GM21576 (cell line): Measurements from ENCODE around the gene VRK1.
"Not testable (repeated sequence)": the region's sequence is repeated elsewhere in the genome, so short reads cannot be mapped to it uniquely, and the experiment has no call there.

ENCODE experiments used
- ATAC-seq: cut with Tn5 transposase; IDR thresholded peaks from one replicate; pipeline ENCODE4 v1.9.1; 2021; ENCODE audit warnings: mild to moderate bottlenecking, moderate library complexity; ENCODE audit not compliant: unreplicated experiment

VRK1 gene, protein sequence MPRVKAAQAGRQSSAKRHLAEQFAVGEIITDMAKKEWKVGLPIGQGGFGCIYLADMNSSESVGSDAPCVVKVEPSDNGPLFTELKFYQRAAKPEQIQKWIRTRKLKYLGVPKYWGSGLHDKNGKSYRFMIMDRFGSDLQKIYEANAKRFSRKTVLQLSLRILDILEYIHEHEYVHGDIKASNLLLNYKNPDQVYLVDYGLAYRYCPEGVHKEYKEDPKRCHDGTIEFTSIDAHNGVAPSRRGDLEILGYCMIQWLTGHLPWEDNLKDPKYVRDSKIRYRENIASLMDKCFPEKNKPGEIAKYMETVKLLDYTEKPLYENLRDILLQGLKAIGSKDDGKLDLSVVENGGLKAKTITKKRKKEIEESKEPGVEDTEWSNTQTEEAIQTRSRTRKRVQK

DNA sequence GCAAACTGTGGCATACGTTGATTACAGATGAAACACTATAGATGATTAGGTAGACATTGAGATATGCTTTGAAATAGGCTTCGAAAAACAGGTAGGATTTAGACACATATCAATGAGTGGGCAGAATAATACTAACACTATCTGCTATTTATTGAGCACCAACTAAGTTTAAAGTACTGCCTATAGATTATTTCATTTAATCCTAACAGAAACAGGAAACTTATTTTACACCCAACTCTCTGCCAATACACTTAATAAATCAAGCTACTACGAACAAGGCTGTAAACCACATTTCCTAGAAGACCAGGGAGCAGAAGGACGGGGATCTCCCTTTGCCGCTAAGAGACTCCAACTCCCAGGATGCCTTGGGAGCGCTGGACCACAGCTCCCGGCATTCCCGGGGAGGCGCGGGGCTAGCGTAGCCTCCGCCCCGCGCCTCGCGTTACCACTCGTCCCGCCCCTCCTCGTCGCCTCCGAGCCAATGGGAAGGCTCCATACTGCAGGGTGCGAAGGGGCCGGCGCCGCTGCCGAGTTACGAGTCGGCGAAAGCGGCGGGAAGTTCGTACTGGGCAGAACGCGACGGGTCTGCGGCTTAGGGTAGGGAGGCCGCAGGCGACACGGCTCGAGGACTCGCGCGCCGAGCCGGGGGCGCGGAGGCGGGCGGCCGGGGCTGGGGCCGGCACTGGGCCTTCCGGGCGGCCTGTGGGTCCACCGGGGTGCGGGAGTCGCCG, at the start of gene VRK1:
Gene VRK1 (plus strand): TSS at position 532 of the 731 bp plus-strand sequence. CDS start 36,090 bp downstream, outside the sequence.
- ATAC-seq: peak; percentile 97

DNA sequence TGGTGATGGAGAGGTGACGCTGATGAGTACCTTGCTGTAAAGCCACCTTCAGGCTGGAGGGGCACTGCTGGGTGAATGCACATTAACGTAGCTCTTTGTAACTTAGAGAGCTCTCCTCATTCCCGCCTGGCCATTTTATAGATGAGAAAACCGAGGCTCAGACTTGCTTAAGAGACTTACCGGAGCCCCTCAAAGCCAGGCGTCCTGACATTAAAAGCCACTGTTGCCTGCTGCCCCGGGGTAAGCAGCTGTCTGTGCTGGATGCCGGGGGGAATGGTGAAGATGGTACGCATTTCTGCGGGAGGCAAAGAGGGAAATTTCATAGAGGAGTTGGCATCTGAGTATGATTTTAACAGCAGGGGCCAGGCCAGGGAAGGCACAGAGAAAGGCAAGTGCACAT, 49.6 kb upstream of the VRK1 start:
- ATAC-seq: no peak

DNA sequence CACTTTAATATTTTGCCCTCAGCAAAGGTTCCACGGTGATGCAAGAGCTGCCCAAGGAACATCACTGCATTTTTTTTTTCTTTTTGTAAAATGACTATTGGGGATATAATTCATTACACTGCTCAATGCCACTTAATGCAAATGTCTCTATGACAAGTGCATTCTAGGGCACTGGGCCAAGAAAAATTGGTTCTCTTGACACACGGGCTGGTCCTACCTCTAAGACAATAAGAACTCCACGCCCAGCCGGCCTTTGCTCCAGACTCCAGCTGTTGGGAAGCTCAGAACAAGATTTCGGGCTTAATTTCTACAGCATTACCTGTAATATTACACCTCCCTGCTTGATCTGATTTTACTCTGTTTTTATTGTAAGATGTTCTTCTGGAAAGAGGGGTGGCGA, 48.8 kb upstream of the VRK1 start:
- no peak for ATAC-seq

DNA sequence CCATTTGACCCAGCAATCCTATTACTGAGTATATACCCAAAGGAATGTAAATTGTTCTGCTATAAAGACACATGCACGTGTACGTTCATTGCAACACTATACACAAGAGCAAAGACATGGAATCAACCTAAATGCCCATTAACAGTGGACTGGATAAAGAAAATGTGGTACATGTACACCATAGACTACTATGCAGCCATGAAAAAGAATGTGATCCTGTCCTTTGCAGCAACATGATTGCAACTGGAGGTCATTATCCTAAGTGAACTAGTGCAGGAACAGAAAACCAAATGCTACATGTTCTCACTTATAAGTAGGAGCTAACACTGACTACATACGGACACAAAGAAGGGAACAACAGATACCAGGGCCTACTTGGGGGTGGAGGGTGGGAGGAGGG, 45.7 kb upstream of the VRK1 start:
- ATAC-seq: no peak

DNA sequence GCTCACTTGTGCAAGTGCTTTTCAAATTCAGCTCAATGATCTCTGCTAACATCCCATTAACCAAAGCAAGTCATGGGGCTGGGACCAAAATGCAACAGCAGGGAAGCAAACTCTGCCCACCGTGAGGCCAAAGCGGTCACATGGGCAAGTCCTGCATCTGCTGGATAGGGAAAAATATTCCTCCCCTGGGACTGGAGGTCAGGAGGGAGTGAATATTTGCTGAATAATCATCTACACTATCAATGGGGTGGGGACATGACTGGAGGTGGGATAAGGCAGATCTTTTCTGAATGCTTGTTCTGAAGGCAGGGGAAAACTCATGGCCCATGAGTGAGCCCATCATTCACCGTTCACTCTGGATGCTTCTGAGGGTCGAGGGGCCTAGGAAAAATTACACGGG, 45.1 kb upstream of the VRK1 start:
- no peak for ATAC-seq

DNA sequence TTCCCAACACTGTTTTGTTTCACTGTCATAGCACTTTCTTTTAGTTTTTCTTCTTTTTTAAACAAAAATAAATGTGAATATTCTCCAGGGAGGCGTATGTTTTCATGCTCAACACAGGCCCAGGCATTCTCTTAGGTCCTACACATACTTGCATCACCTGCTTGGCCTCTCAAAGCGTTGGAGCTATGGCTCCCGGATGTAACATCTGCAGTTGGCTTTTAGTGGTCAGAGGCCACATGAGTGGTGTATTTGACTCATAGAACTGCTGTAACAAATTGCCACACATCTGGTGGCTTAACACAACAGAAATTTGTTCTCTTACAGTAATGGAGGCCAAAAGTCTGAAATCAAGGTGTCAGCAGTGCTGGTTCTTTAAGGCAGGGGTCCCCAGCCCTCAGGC, 44.6 kb upstream of the VRK1 start:
- ATAC-seq: no peak

DNA sequence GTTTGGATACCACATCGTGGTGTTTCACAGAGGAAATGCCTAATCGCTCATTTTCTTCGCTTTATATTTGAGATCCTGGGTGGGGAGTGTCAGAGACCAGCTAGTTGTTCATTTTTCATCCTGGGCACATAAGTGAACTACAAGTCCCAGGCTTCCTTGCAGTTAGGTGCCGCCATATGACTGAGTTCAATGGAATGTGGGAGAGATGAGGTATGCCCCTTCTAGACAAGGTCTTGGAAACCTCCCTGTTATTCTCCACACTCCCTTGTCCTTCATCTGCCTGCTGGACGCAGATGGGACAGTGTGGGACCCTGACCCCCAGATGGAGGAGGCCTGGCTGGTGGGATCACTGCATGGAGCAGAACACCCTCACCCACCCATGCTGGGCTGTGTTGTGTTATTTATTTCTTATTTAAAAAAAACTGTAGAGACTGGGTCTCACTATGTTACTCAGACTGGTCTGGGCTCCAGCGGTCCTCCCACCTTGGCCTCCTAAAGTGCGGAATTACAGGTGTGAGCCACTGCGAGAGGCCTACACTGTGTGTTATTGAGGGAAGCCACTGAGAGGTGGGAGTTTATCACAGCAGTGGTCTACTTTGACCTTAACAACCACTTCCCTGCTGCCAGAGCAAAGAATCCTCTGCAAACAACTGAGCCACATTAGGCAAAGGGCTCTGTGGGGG, 42.9 kb upstream of the VRK1 start:
- no peak for ATAC-seq

DNA sequence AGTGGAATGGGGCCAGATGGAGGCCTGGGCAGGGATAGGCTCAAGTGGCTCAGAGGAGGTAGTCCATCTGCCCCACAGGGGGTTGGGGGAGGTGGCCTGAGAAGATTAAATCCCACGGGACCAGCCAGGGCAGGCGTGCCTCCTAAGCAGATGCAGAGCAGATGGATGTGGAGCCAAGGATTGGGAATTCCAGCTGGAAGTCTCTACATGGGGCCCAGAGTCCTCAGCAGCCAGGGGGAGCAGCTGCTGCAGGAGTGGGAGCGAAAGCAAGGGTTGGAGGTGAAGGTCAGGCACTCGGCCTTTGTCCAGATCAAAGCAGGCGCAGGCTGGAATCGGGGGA, 42.4 kb upstream of the VRK1 start:
- no peak for ATAC-seq

DNA sequence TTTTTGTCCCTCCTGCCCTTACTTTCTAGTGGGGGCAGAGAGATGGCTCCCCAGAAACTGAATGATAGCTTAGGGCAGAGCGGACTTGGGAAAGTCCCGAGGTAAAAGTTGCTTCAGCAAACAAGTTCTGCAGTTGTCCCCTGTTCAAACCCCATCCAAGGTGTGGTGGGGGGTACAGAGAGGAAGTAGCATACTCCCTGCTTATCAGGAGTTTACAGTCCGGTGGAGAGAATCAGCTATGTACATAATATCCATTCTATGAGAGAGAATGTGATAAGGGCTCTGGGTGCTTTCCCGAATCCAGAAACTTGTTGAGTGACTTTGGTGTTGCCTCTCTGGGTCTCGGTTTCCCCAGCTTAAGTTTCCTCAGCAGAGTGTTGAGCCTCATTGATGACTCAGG, 40.4 kb upstream of the VRK1 start:
- no peak for ATAC-seq

DNA sequence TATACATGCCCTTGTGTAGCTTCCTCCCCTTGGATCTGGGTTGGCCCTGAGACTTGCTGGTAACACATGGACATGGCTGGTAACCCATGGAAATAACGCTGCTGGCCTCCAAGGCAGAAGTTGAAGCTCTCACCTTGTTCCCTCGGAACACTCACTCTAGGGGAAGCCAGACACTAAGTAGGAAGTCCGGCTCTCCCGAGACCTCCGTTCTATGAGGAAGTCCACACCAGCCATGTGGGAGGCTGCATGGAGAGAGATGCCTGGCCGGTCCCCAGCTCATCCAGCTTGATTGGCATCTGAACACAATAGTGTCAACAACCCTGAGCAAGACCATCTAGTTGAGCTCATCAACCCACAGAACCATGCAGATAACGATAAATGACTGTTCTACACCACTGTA, 39.7 kb upstream of the VRK1 start:
- no peak for ATAC-seq

DNA sequence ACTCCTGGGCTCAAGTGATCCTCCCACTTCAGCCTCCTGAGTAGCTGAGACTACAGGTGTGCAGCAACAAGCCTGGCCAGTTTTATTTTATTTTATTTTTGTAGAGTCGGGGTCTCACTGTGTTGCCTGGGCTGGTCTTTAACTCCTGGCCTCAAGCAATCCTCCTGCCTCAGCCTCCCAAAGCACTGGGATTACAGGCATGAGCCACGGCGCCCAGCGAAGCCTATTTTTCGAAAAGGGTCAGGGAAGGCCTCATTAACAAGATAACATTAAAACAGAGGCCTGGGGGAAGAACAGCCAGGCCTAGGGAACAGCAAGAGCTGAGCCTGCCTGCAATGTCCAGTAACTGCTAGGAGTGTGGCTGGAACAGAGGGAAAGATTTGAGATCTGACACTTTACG, 36.1 kb upstream of the VRK1 start:
- ATAC-seq: no peak

DNA sequence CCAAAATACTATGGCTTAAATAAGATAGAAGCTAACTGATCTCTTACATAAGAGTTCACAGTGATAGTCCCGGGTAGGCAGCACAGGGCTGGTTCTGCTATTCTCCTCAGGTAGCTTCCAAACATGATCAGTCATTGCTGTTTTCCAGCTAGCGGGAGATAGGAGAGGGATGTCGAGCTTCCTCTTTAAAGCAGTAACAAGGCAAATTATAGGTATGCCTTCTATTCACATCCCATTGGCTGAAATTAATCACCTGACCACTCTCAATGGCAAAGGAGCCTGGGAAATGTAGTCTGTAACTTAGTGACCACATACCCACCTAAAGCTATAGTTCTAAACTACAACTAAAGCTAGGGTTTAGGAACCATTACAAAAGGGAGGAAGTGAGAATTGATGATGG, 34.5 kb upstream of the VRK1 start:
- ATAC-seq: peak; percentile 98

DNA sequence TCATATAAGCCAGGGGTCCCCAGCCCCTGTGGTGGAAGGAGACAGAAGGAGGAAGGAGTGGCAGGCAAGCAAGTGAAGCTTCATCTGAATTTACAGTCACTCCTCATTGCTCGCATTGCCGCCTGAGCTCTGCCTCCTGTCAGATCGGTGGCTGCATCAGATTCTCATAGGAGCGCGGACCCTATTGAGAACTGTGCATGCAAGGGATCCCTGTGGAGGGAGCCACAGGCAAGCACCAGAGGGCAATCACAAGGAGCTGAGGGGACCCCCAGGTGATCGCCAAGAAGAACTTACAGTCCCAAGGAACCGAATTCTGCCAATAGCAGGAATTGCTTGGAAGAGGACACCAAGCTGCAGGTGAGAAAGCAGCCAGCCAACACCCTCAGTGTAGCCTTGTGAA, 33.2 kb upstream of the VRK1 start:
- ATAC-seq: no peak

DNA sequence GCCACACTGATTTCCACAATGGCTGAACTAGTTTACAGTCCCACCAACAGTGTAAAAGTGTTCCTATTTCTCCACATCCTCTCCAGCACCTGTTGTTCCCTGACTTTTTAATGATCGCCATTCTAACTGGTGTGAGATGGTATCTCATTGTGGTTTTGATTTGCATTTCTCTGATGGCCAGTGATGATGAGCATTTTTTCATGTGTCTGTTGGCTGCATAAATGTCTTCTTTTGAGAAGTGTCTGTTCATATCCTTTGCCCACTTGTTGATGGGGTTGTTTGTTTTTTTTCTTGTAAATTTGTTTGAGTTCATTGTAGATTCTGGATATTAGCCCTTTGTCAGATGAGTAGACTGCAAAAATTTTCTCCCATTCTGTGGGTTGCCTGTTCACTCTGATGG, 32.0 kb upstream of the VRK1 start:
- not testable (repeated sequence) for ATAC-seq

DNA sequence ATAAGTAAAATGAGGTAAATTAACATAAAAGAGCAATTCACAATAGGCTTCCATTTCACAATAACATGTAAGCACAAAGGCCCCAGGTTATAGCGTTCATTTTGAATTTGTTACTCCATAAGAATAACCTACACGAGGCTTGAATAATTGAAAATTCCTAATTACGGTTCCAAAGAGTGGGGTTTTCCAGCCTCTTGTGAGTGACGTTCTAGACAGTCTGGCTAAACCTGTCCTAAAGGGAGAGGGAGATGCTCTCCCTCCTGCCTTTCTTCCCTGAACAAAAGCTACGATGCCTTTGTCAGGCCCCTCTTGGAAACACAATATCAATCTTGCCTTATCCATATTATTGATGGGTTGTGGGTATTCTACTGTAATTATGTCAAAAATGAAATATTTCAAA, 24.3 kb upstream of the VRK1 start:
- no peak for ATAC-seq

DNA sequence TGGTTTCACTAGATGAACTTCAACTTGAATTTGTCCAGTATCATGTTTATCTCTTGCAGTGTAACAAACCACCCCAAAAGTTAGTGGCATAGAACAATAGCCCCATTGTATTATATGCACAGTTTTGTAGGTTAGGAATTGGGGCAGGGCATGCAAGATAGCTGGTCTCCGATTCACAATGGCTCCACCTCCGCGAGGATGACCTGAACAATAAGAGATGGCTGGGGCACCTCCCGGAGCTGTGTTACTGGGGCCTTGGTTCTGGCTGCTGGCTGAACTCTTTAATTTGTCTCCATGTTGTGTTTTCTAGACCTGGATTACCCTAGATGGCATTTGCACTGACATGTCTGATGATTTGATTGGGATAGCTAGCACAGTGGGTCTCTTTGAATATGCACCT, 20.4 kb upstream of the VRK1 start:
- ATAC-seq: no peak

DNA sequence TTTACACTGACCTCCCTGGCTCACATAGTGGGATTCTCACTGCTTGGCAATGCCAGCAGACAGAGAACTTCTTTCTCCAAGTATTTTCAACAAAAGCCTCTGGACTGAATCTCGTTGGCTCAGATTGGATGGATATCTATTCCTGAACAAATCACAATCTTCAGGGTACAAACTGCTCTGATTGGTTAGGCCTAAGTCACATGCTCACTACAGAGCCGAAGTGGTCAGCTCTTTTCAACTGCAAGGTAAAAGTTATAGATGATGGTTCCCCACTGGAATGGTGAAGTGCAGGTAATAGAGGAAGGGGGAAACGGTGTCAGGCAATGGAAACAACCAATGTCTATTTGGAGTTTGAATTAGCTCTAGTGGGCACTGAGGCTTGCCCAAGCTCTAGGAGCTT, 16.7 kb upstream of the VRK1 start:
- no peak for ATAC-seq

DNA sequence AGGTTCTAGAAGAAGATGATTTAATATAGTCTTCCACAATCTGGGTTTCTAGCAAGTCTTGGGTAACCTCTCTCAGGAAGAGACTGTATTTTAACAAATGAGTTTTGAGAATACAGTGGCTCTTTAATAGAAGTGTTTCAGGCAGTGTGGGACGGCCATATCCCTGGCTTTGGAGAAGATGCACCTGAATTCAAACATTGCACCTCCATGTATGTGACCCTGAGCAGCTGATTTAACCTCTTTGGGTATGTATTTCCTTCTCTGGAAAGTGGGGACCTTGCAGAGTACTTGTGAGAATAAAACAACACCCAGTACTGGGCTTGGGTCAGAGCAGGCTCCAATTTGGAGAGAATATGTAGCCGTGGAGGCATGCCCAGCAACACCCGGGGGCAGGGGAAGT, 15.8 kb upstream of the VRK1 start:
- ATAC-seq: no peak

DNA sequence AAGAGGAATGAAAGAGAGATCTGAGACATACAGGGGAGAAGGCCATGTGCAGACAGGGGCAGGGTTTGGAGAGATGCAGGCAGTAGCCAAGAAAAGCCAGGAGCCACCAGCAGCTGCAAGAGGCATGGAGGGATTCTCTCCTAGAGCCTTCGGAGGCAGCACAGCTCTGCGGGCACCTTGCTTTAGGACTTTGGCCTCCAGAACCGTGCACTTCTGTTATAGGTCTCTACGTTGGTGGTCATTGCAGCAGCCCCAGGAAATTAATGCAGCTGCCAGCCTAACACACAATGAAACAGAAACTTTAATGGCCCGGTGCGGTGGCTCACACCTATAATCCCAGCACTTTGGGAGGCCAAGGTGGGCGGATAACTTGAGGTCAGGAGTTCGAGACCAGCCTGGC, 14.7 kb upstream of the VRK1 start:
- no peak for ATAC-seq

DNA sequence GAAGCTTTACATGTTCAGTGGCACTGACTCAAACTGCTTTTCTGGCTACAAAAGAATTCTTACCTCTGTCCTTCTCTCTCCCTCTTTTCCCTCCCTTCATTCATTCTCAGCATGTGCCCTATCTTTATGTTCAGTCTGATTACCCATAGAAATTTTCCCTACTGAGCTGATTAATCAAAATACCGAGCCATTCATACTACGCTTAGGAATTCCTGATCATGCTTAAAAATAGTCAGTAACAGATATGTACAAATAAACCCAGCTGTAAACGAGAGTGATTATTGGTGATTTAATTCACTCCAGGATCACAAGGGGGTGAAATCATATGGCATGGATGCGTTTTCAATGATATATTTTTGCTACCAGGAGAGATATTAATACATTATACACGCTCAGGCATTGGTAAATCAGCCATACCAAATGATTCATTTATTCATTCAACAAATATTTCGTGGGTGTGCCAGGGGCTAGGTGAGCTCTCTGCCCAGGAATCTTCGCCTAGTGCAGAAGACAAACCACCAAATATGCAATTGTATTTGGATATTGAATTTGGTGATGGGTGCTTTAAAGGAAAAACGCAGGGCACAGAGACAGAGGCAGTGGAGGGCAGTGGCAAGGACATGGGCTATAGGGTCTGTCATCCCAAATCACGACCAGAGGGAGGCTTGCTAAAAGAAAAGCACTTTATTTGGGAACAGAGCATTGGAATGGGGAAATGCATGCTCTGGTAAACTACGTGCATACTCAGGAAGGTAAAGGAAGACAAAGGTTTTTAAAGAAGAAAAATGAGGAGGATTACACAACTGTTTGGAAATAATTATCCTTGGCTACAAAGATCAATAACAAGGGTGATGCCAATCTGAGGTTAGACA, 13.9 kb upstream of the VRK1 start:
- no peak for ATAC-seq

DNA sequence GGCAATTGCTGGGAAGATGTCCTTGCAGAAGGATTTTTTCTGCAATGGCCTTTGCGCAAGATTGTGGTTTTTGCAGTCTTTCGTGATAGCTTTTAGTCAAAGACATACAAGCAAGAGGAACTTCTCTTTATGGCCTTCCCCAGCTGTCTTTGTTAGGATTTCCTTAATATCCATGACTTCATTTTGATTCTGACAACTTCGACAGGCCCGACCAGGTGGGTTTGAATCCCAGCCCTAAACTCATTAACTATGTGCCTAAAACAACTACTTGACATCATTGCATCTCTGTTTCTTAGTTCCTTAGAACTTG, 13.3 kb upstream of the VRK1 start:
- ATAC-seq: no peak
